WTC11 (cell line): ENCODE data around the gene NGB.

Experiments
- ESRRA ChIP-seq: sonication (generic); formaldehyde crosslinking; IDR thresholded peaks from 2 replicates; pipeline ENCODE4 v1.8.1; 2022; ENCODE audit warnings: mild to moderate bottlenecking, missing genetic modification reagents, borderline replicate concordance
- FOXP1 ChIP-seq: sonication (generic); formaldehyde crosslinking; IDR thresholded peaks from 2 replicates; pipeline ENCODE4 v1.8.0; 2022; ENCODE audit warnings: missing genetic modification reagents, mild to moderate bottlenecking, moderate library complexity, borderline replicate concordance
- SMAD3 ChIP-seq: sonication (generic); formaldehyde crosslinking; IDR thresholded peaks from 2 replicates; pipeline ENCODE4 v1.8.0; 2022; ENCODE audit warnings: missing genetic modification reagents, mild to moderate bottlenecking, borderline replicate concordance
- ZNF263 ChIP-seq: sonication (generic); formaldehyde crosslinking; IDR thresholded peaks from 2 replicates; pipeline ENCODE4 v1.8.1; 2022; ENCODE audit warnings: low read depth, mild to moderate bottlenecking, moderate library complexity, missing genetic modification reagents
- TF ChIP-seq, protein P1 (sequence below): fragments of 200-600 bp; IDR thresholded peaks from 2 replicates; pipeline ENCODE4 v1.8.0; 2022; ENCODE audit warnings: antibody characterized with exemption
- TF ChIP-seq, protein P2 (sequence below): sonication (generic); formaldehyde crosslinking; IDR thresholded peaks from 2 replicates; pipeline ENCODE4 v1.8.1; 2022; ENCODE audit warnings: low read depth, missing genetic modification reagents, borderline replicate concordance
- TF ChIP-seq, protein P3 (sequence below): sonication (generic); formaldehyde crosslinking; IDR thresholded peaks from 2 replicates; pipeline ENCODE4 v1.8.1; 2023; ENCODE audit warnings: mild to moderate bottlenecking, missing genetic modification reagents, moderate library complexity
- TF ChIP-seq, protein P4 (sequence below): sonication (generic); formaldehyde crosslinking; IDR thresholded peaks from 2 replicates; pipeline ENCODE4 v1.8.1; 2023; ENCODE audit warnings: mild to moderate bottlenecking, missing genetic modification reagents, moderate library complexity

DNA sequence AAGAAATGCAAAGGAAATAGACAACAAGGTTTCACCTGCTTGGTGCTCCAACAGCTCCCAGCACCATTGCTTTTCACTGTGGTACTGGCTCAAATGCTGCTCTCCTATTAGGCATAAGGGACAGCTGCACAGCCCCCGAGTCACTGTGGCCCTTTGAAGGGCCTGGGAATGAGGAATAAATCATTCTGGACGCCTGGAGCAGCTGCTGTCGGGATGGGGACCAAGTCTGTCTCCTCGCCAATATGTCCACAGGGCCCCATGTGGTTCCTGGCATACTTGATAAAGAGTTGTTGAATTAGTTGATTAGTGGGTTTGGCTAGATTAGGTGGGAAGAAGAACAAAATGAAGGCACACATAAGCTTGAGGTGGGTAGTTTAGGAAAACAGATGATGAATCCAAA is 13.1 kb upstream of the NGB start:
- TF ChIP-seq, protein P1, sequence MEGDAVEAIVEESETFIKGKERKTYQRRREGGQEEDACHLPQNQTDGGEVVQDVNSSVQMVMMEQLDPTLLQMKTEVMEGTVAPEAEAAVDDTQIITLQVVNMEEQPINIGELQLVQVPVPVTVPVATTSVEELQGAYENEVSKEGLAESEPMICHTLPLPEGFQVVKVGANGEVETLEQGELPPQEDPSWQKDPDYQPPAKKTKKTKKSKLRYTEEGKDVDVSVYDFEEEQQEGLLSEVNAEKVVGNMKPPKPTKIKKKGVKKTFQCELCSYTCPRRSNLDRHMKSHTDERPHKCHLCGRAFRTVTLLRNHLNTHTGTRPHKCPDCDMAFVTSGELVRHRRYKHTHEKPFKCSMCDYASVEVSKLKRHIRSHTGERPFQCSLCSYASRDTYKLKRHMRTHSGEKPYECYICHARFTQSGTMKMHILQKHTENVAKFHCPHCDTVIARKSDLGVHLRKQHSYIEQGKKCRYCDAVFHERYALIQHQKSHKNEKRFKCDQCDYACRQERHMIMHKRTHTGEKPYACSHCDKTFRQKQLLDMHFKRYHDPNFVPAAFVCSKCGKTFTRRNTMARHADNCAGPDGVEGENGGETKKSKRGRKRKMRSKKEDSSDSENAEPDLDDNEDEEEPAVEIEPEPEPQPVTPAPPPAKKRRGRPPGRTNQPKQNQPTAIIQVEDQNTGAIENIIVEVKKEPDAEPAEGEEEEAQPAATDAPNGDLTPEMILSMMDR, result no peak
- TF ChIP-seq SMAD3 (no peak), ESRRA (CRISPR knock-in tag) (no peak), FOXP1 (CRISPR knock-in tag) (no peak), ZNF263 (no peak)
- TF ChIP-seq, protein P2, sequence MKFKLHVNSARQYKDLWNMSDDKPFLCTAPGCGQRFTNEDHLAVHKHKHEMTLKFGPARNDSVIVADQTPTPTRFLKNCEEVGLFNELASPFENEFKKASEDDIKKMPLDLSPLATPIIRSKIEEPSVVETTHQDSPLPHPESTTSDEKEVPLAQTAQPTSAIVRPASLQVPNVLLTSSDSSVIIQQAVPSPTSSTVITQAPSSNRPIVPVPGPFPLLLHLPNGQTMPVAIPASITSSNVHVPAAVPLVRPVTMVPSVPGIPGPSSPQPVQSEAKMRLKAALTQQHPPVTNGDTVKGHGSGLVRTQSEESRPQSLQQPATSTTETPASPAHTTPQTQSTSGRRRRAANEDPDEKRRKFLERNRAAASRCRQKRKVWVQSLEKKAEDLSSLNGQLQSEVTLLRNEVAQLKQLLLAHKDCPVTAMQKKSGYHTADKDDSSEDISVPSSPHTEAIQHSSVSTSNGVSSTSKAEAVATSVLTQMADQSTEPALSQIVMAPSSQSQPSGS (CRISPR knock-in tag), result no peak
- TF ChIP-seq, protein P3, sequence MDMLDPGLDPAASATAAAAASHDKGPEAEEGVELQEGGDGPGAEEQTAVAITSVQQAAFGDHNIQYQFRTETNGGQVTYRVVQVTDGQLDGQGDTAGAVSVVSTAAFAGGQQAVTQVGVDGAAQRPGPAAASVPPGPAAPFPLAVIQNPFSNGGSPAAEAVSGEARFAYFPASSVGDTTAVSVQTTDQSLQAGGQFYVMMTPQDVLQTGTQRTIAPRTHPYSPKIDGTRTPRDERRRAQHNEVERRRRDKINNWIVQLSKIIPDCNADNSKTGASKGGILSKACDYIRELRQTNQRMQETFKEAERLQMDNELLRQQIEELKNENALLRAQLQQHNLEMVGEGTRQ (CRISPR knock-in tag), result no peak
- TF ChIP-seq, protein P4, sequence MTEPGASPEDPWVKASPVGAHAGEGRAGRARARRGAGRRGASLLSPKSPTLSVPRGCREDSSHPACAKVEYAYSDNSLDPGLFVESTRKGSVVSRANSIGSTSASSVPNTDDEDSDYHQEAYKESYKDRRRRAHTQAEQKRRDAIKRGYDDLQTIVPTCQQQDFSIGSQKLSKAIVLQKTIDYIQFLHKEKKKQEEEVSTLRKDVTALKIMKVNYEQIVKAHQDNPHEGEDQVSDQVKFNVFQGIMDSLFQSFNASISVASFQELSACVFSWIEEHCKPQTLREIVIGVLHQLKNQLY, result no peak
